Neuronal stem cell (in vitro differentiated cells): ENCODE measurements around the gene PTPRD.

ENCODE experiments used
- DNase-seq: peaks from one replicate; pipeline ENCODE4 v3.0.0-alpha.2; 2013; ENCODE audit warnings: low spot score
- H2AFZ ChIP-seq: one replicate; pipeline ENCODE4 v1.6.1; 2013; ENCODE audit warnings: mild to moderate bottlenecking, low read length, inconsistent platforms
- H2AK5ac ChIP-seq: 2 replicates; pipeline ENCODE4 v1.6.1; 2013; ENCODE audit warnings: low read depth, mild to moderate bottlenecking, inconsistent platforms, low read length, moderate library complexity, mixed read lengths
- H2BK120ac ChIP-seq: 2 replicates; pipeline ENCODE4 v1.6.1; 2013; ENCODE audit warnings: low read depth, mild to moderate bottlenecking, inconsistent platforms, low read length, moderate library complexity, mixed read lengths
- H2BK12ac ChIP-seq: one replicate; pipeline ENCODE4 v1.6.1; 2013; ENCODE audit warnings: low read length, inconsistent platforms
- H2BK15ac ChIP-seq: 2 replicates; pipeline ENCODE4 v1.6.1; 2013; ENCODE audit warnings: mild to moderate bottlenecking, low read length, inconsistent platforms, mixed read lengths
- H2BK5ac ChIP-seq: one replicate; pipeline ENCODE4 v1.6.1; 2013; ENCODE audit warnings: inconsistent platforms, mild to moderate bottlenecking, low read length, moderate library complexity
- H3K14ac ChIP-seq: one replicate; pipeline ENCODE4 v1.6.1; 2013; ENCODE audit warnings: low read length, inconsistent platforms
- H3K18ac ChIP-seq: 2 replicates; pipeline ENCODE4 v1.6.1; 2013; ENCODE audit warnings: low read length, inconsistent platforms
- H3K23ac ChIP-seq: 2 replicates; pipeline ENCODE4 v1.6.1; 2013; ENCODE audit warnings: low read depth, mild to moderate bottlenecking, mixed read lengths, low read length, inconsistent platforms; ENCODE audit not compliant: poor library complexity
- H3K27ac ChIP-seq: replicated peaks from 3 replicates; pipeline ENCODE4 v1.5.1; 2013; ENCODE audit warnings: low read length, inconsistent platforms
- H3K27me3 ChIP-seq, 3 experiments: 2 replicates each; pipeline ENCODE4 v1.6.1; 2013; ENCODE audit warnings: low read length in 3 of 3, mild to moderate bottlenecking in 2 of 3, inconsistent platforms in 1 of 3, low read depth in 1 of 3, mixed read lengths in 1 of 3, moderate library complexity in 1 of 3; ENCODE audit not compliant: control insufficient read depth in 3 of 3, insufficient read depth in 3 of 3
- H3K36me3 ChIP-seq, 2 donors: replicated peaks in 1 of 2; 2 replicates each; pipeline ENCODE4 v1.6.1; 2013; ENCODE audit warnings: low read length in 2 of 2; ENCODE audit not compliant: control insufficient read depth in 2 of 2, insufficient read depth in 2 of 2
- H3K4ac ChIP-seq: 2 replicates; pipeline ENCODE4 v1.6.1; 2013; ENCODE audit warnings: inconsistent platforms, mild to moderate bottlenecking, low read length, moderate library complexity
- H3K4me1 ChIP-seq, 2 donors: 1 replicate in 1 of 2; 2 replicates in 1 of 2; pipeline ENCODE4 v1.6.1; 2013; ENCODE audit warnings: low read length in 2 of 2, low read depth in 1 of 2; ENCODE audit not compliant: control insufficient read depth in 2 of 2, insufficient read depth in 1 of 2
- H3K4me2 ChIP-seq: one replicate; pipeline ENCODE4 v1.6.1; 2013; ENCODE audit warnings: mild to moderate bottlenecking, low read length, inconsistent platforms; ENCODE audit not compliant: insufficient read depth, poor library complexity, severe bottlenecking
- H3K4me3 ChIP-seq, 2 donors: 2 replicates each; pipeline ENCODE4 v1.5.1; 2013; ENCODE audit warnings: low read length in 2 of 2, mild to moderate bottlenecking in 2 of 2, inconsistent platforms in 1 of 2, moderate library complexity in 1 of 2
- H3K79me1 ChIP-seq: one replicate; pipeline ENCODE4 v1.6.1; 2013; ENCODE audit warnings: low read depth, mild to moderate bottlenecking, inconsistent platforms, low read length, moderate library complexity
- H3K9ac ChIP-seq: one replicate; pipeline ENCODE4 v1.6.1; 2013; ENCODE audit warnings: mild to moderate bottlenecking, low read depth, low read length, inconsistent platforms; ENCODE audit not compliant: poor library complexity
- H3K9me3 ChIP-seq, 2 donors: replicated peaks in 1 of 2; 2 replicates each; pipeline versions ENCODE3 to v1.6.1; 2013; ENCODE audit warnings: low read length in 2 of 2, mild to moderate bottlenecking in 2 of 2, inconsistent platforms in 1 of 2, low read depth in 1 of 2, mixed read lengths in 1 of 2, moderate library complexity in 1 of 2; ENCODE audit not compliant: control insufficient read depth in 2 of 2, insufficient read depth in 1 of 2
- H4K8ac ChIP-seq: one replicate; pipeline ENCODE4 v1.6.1; 2013; ENCODE audit warnings: low read depth, mild to moderate bottlenecking, inconsistent platforms, low read length, moderate library complexity
- H4K91ac ChIP-seq: one replicate; pipeline ENCODE4 v1.6.1; 2013; ENCODE audit warnings: low read length, low read depth, mild to moderate bottlenecking, inconsistent platforms; ENCODE audit not compliant: poor library complexity
- WGBS, 2 donors: extraction: QIAGEN DNeasy Blood & Tissue Kit; methylation state at CpG; one replicate each; pipeline ENCODE4 v1.1.7; 2013; ENCODE audit warnings: missing lambda C conversion rate in 2 of 2, mixed read lengths in 1 of 2; ENCODE audit not compliant: insufficient read length in 2 of 2, insufficient replicate concordance in 1 of 2; ENCODE audit errors: extremely low coverage in 2 of 2; 5-methylcytosine and 5-hydroxymethylcytosine counted together

PTPRD gene

GRCh38 chr9:9231946-9232345 is 1380.9 kb downstream of the PTPRD start:
- Histone ChIP-seq H2BK12ac (no peak overlapping the region), H3K27ac (no peak overlapping the region), H3K4ac (no peak overlapping the region)

GRCh38 chr9:9229269-9229668 is 1383.5 kb downstream of the PTPRD start:
- H3K36me3 ChIP-seq: no peaks in the 10 kb centered on the region
- H3K27ac ChIP-seq: no peak overlapping the region
- H4K8ac ChIP-seq: no peak overlapping the region
- H3K9ac ChIP-seq: no peak overlapping the region
- H2BK12ac ChIP-seq: no peak overlapping the region
- H3K4me1 ChIP-seq: no peaks in the 10 kb centered on the region
- H3K4me3 ChIP-seq: no peak overlapping the region
- H2BK15ac ChIP-seq: no peak overlapping the region
- no peak overlapping the region for H3K18ac ChIP-seq
- H2AK5ac ChIP-seq: no peak overlapping the region
- no peak overlapping the region for H3K4me2 ChIP-seq
- H2AFZ ChIP-seq: no peak overlapping the region
- H3K23ac ChIP-seq: no peak overlapping the region
- H3K79me1 ChIP-seq: no peaks in the 10 kb centered on the region
- WGBS, 2 donors: no CpG with 5 or more reads among the region's 3 CpGs
- H2BK5ac ChIP-seq: no peak overlapping the region
- no peak for DNase-seq
- H3K14ac ChIP-seq: no peak overlapping the region
- no peak overlapping the region for H3K4ac ChIP-seq
- H3K27me3 ChIP-seq: no peaks in the 10 kb centered on the region
- peaks cover 6% of the 10 kb centered on the region in 2 donors for H3K9me3 ChIP-seq
- no peak overlapping the region for H4K91ac ChIP-seq
- H2BK120ac ChIP-seq: no peak overlapping the region

More at GRCh38 chr9:9231946-9232345, 1380.9 kb downstream of the PTPRD start:
- H2BK15ac ChIP-seq: no peak overlapping the region
- no peaks in the 10 kb centered on the region for H3K36me3 ChIP-seq
- peaks cover 6 to 9% of the 10 kb centered on the region in 2 donors for H3K9me3 ChIP-seq
- no peak overlapping the region for H2AK5ac ChIP-seq
- no peak overlapping the region for H3K18ac ChIP-seq
- H3K4me3 ChIP-seq: no peak overlapping the region
- no peak overlapping the region for H2AFZ ChIP-seq
- H3K23ac ChIP-seq: no peak overlapping the region
- no peak overlapping the region for H4K91ac ChIP-seq
- no peak overlapping the region for H3K9ac ChIP-seq
- no peak overlapping the region for H3K14ac ChIP-seq
- peaks cover 0 to 2% of the 10 kb centered on the region in 2 donors for H3K4me1 ChIP-seq
- H2BK120ac ChIP-seq: no peak overlapping the region
- H3K4me2 ChIP-seq: no peak overlapping the region
- no peaks in the 10 kb centered on the region for H3K79me1 ChIP-seq
- H3K27me3 ChIP-seq: no peaks in the 10 kb centered on the region
- H2BK5ac ChIP-seq: no peak overlapping the region
- DNase-seq: no peak
- no peak overlapping the region for H4K8ac ChIP-seq

- H3K4ac ChIP-seq: no peak overlapping the region
- H2BK120ac ChIP-seq: no peak overlapping the region
- no peaks in the 10 kb centered on the region for H3K27me3 ChIP-seq
- no peaks in the 10 kb centered on the region for H3K79me1 ChIP-seq
- no peaks in the 10 kb centered on the region for H3K9me3 ChIP-seq
- no peak overlapping the region for H3K9ac ChIP-seq
- no peak overlapping the region for H2AK5ac ChIP-seq
- no peak overlapping the region for H2BK5ac ChIP-seq
- H3K23ac ChIP-seq: no peak overlapping the region
- no peak overlapping the region for H3K4me2 ChIP-seq
- peaks cover 0 to 3% of the 10 kb centered on the region in 2 donors for H3K4me1 ChIP-seq
- H2AFZ ChIP-seq: no peak overlapping the region
- H2BK12ac ChIP-seq: no peak overlapping the region
- H3K18ac ChIP-seq: no peak overlapping the region
- no peak overlapping the region for H4K8ac ChIP-seq
- no peak overlapping the region for H3K14ac ChIP-seq
- no peak for DNase-seq
- H2BK15ac ChIP-seq: no peak overlapping the region
- no peak overlapping the region for H3K27ac ChIP-seq
- no peaks in the 10 kb centered on the region for H3K36me3 ChIP-seq
- no peak overlapping the region for H3K4me3 ChIP-seq
- H4K91ac ChIP-seq: no peak overlapping the region
Measured at GRCh38 chr9:9223175-9223574, 1389.6 kb downstream of the PTPRD start.

GRCh38 chr9:9222730-9223129 is 1390.1 kb downstream of the PTPRD start:
- Histone ChIP-seq H2BK5ac (no peak overlapping the region), H3K23ac (no peak overlapping the region), H3K9ac (no peak overlapping the region), H3K4me3 (no peak overlapping the region), H3K27ac (no peak overlapping the region), H2BK15ac (no peak overlapping the region), H3K79me1 (no peaks in the 10 kb centered on the region), H3K27me3 (no peaks in the 10 kb centered on the region), H3K9me3 (no peaks in the 10 kb centered on the region), H3K4me2 (no peak overlapping the region), H3K36me3 (no peaks in the 10 kb centered on the region), H3K4ac (no peak overlapping the region), H3K14ac (no peak overlapping the region), H4K8ac (no peak overlapping the region), H3K18ac (no peak overlapping the region), H2BK12ac (no peak overlapping the region), H2BK120ac (no peak overlapping the region), H2AFZ (no peak overlapping the region), H4K91ac (no peak overlapping the region), H3K4me1 (peaks cover 0 to 3% of the 10 kb centered on the region in 2 donors), H2AK5ac (no peak overlapping the region)
- no CpG with 5 or more reads among the region's 1 CpG for WGBS, 2 donors
- DNase-seq: no peak
